GM19023 (cell line): ENCODE data around the gene AMBP.
"Not testable (repeated sequence)": the region's sequence is repeated elsewhere in the genome, so short reads cannot be mapped to it uniquely, and the experiment has no call there.

Source experiments
- ATAC-seq: cut with Tn5 transposase; IDR thresholded peaks from one replicate; pipeline ENCODE4 v1.9.1; 2021; ENCODE audit warnings: mild to moderate bottlenecking, moderate library complexity; ENCODE audit not compliant: unreplicated experiment

AMBP gene

GRCh38 chr9:114092336-114092735, 14.2 kb upstream of the AMBP start:
- ATAC-seq: no peak

- no peak for ATAC-seq
Measured at GRCh38 chr9:114091711-114092110, 13.6 kb upstream of the AMBP start.

GRCh38 chr9:114090798-114091197, 12.7 kb upstream of the AMBP start:
- no peak for ATAC-seq

GRCh38 chr9:114089206-114089840, 11.2 kb upstream of the AMBP start:
- ATAC-seq: no peak

GRCh38 chr9:114088571-114089170, 10.6 kb upstream of the AMBP start:
- no peak for ATAC-seq

- ATAC-seq: no peak
Measured at GRCh38 chr9:114087721-114088120, 9.6 kb upstream of the AMBP start.

GRCh38 chr9:114086607-114087006, 8.5 kb upstream of the AMBP start:
- ATAC-seq: no peak

GRCh38 chr9:114086009-114086408, 7.9 kb upstream of the AMBP start:
- ATAC-seq: no peak

GRCh38 chr9:114085387-114085789, 7.3 kb upstream of the AMBP start:
- no peak for ATAC-seq

GRCh38 chr9:114084282-114085073, 6.4 kb upstream of the AMBP start:
- ATAC-seq: no peak

- ATAC-seq: no peak
Measured at GRCh38 chr9:114083666-114084065, 5.6 kb upstream of the AMBP start.

- not testable (repeated sequence) for ATAC-seq
Measured at GRCh38 chr9:114082763-114083412, 4.8 kb upstream of the AMBP start.

DNA sequence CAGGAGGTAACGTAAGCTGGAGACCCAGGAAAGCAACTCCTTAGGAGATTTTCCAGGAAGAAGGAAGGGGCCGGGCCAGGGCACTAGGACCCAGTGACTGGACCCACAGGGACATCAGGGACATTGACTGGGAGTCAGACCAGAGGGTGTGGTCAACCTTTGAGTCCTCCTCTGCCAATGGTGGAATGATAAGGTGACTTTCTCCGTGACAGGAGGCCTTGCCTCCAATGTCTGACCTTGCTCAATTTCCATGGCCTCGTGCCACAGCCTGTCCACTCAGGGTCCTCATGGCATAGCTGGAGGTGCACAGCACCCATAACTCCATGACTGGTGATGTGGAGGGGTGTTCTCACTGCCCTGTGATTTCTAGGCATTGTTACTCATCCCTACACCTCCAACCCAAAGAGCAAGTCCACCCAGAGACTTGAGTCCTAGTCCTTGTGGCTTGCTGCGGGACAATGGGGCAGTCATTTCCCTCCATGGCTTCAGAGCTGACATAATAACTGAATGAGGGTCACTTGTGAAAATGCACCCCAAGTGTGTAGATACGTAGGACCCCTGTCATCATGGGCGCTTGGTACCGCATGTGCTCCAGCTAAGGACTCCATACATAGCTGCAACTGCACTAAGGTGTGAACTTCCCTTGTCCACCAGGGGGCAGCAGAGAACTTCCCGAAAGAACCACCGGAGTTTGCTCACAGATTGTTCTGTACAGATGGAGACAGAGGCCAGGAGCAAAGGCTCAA, 4.1 kb upstream of the AMBP start:
- ATAC-seq: peak; percentile 89

GRCh38 chr9:114081441-114082016, 3.4 kb upstream of the AMBP start:
- no peak for ATAC-seq

DNA sequence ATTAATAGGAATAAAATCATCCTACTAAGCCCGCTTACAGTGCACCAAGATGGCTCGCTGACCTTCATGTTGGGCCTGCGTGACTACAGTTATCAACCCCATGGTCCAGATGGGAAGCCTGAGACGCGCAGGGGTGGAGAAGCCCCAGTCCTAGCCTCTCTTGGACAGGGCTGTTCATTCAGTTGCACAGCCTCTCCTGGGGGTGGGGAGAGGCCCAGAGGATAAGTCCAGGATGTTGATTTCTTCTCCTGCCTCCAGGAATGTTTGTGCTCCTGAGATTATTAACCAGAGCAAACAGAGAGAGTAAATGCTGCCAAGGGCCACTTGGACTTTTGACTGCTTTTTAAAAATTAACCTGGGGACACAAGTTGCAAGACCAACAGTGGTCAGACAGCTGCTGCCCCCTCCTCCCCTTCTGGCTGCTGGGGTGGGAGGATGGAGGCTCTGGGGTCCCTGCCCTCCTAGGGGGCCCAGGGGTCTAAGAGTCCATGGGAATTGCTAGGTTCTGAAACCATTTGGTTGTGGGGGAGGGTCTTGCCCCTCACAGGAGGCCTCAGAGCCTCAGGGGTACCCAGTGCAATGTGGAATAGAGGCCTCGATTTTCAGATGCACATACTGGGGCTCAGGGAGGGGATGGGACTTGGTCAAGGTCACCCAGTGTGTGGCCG, 2.8 kb upstream of the AMBP start:
- no peak for ATAC-seq

DNA sequence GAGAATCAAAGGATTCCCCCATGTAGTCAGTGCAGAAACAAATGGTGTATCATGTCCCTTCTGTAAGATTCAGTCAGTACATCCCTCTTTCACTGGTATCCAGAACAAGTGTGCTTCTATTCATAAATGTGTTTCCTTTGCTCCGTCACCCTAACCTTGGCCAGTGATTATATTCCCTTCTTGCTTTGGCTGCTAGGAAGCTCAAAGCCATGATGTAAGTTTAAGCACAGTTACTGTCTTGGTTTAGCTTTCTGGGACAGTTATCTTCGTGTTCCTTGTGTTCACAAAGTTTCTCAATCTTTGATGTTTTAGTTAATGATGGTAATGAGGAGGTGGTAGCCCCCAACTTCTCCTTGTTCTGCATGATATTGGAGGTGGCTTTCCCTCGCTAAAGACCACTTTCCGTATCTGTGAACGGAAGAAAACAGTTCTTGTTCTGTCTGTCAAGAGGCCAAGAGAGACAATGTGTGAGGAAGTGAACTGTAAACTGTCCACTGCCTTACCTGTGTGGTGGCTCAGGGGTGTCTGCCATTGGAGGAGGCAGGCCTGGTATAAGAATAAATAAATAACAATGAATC, 2.2 kb upstream of the AMBP start:
- ATAC-seq: no peak

DNA sequence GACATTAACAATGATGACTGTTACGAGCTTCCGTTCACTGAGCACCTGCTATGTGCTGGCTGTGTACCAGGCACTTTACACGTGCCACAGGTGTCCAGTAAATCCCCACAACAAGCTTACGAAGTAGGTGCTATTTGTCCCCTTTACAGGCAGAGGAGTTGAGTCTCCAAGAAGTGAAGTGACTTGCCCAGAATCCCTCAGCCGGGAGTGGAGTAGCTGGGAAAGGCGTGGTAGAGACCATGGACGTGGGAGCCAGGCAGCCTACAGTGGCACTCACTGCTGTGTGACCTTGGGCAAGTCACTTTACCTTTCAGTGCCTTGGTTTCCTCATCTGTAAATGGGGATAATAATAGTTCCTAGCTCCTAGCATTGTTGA, 669 bp upstream of the AMBP start:
- no peak for ATAC-seq

- no peak for ATAC-seq
Measured at GRCh38 chr9:114077162-114077837, 800 bp downstream of the AMBP start.
